Choroid plexus epithelial cell (primary cell): Measurements from ENCODE around the gene OPCML.

Source experiments
- DNase-seq: peaks from one replicate; pipeline ENCODE4 v3.0.0-alpha.2; 2010; ENCODE audit warnings: low read depth
- H3K4me3 ChIP-seq: 2 replicates; pipeline ENCODE4 v1.5.1; 2011; ENCODE audit warnings: low read depth, mild to moderate bottlenecking, control low read depth, low read length, moderate library complexity
- CTCF ChIP-seq: conservative IDR thresholded peaks from 2 replicates; pipeline ENCODE4 v1.5.1; 2011; ENCODE audit warnings: low read depth, mild to moderate bottlenecking, control low read depth, inconsistent platforms, low read length, moderate library complexity

The OPCML gene

GRCh38 chr11:132448334-132448995, 1083.8 kb downstream of the OPCML start:
- TF ChIP-seq CTCF = no peak
- peak; percentile 44 for DNase-seq

GRCh38 chr11:132447761-132448160, 1084.5 kb downstream of the OPCML start:
- TF ChIP-seq CTCF = no peak
- no peak overlapping the region for H3K4me3 ChIP-seq
- DNase-seq = no peak

More at GRCh38 chr11:132448334-132448995, 1083.8 kb downstream of the OPCML start:
- no peak overlapping the region for H3K4me3 ChIP-seq

GRCh38 chr11:132445859-132446291, 1086.4 kb downstream of the OPCML start:
- no peak for TF ChIP-seq CTCF
- H3K4me3 ChIP-seq = no peak overlapping the region

GRCh38 chr11:132444911-132445310, 1087.4 kb downstream of the OPCML start:
- no peak for TF ChIP-seq CTCF
- DNase-seq = no peak

More at GRCh38 chr11:132445859-132446291, 1086.4 kb downstream of the OPCML start:
- DNase-seq = peak; percentile 5

GRCh38 chr11:132439711-132440255, 1092.5 kb downstream of the OPCML start:
- DNase-seq = peak; percentile 25
- no peak overlapping the region for H3K4me3 ChIP-seq
- no peak for TF ChIP-seq CTCF

More at GRCh38 chr11:132444911-132445310, 1087.4 kb downstream of the OPCML start:
- no peak overlapping the region for H3K4me3 ChIP-seq

GRCh38 chr11:132438418-132438817, 1093.9 kb downstream of the OPCML start:
- H3K4me3 ChIP-seq = no peak overlapping the region
- no peak for TF ChIP-seq CTCF
- no peak for DNase-seq
